Stimulated activated naive CD8-positive, alpha-beta T cell treated with anti-CD3 and anti-CD28 coated beads, Interleukin-15, Interleukin-2, amounts not matched to agents 100 ng/mL and 50 ng/mL, for 24 hours (primary cell): Measurements from ENCODE around the gene TMPRSS3.

ENCODE experiments used
- H3K27ac Mint-ChIP-seq: one replicate; pipeline ENCODE4 v1.8.0; 2021; ENCODE audit warnings: mild to moderate bottlenecking, mixed read lengths
- H3K27me3 Mint-ChIP-seq: one replicate; pipeline ENCODE4 v1.8.0; 2021; ENCODE audit warnings: mixed read lengths
- H3K36me3 Mint-ChIP-seq: one replicate; pipeline ENCODE4 v1.8.0; 2021; ENCODE audit warnings: low read depth, mixed read lengths
- H3K4me1 Mint-ChIP-seq: one replicate; pipeline ENCODE4 v1.8.0; 2021; ENCODE audit warnings: low read depth, mixed read lengths
- H3K4me3 Mint-ChIP-seq: one replicate; pipeline ENCODE4 v1.8.0; 2021; ENCODE audit warnings: mild to moderate bottlenecking, mixed read lengths
- H3K9me3 Mint-ChIP-seq: one replicate; pipeline ENCODE4 v1.8.0; 2021; ENCODE audit warnings: mixed read lengths

The TMPRSS3 gene

GRCh38 chr21:42393443-42393950 is 2.4 kb downstream of the TMPRSS3 start:
- Mint-ChIP-seq H3K27ac (peak overlapping the region; percentile 86), H3K36me3 (peaks cover 51% of the 10 kb centered on the region), H3K4me1 (peaks cover 77% of the 10 kb centered on the region), H3K9me3 (no peaks in the 10 kb centered on the region), H3K27me3 (no peaks in the 10 kb centered on the region), H3K4me3 (peak overlapping the region; percentile 69)

DNA sequence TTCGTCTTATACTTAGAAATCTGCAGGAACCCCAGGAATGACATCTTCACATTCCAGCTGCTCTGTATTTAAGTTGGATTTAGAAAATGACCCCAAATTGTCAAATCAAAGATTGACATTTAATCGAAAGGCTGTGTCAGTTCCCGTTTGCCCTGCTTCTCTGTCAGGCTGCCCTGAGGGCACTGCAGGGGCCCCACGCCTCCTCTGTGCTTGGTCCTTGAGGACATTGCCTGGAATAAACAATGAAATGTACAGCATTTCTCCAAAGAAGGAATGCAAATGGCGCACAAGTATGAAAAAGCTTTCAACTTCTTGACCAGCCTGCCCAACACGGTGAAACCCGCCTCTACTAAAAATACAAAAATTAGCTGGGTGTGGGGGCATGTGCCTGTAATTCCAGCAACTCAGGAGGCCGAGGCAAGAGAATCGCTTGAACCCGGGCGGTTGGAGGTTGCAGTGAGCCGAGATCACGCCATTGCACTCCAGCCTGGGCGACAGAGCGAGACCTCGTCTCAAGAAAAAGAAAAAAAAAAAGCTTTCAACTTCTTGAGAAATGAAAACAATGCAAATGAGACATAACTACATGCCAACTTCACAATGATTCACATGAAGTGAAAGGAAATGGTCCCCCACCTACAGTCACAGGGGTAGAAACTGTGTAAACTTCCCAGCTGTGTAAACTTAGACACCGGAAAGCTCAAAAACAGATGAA is 3.0 kb downstream of the TMPRSS3 start:
- peak overlapping the region; percentile 69 for H3K4me3 Mint-ChIP-seq
- peaks cover 53% of the 10 kb centered on the region for H3K36me3 Mint-ChIP-seq
- no peaks in the 10 kb centered on the region for H3K27me3 Mint-ChIP-seq
- peaks cover 74% of the 10 kb centered on the region for H3K4me1 Mint-ChIP-seq
- H3K9me3 Mint-ChIP-seq, result no peaks in the 10 kb centered on the region
- H3K27ac Mint-ChIP-seq, result peak overlapping the region; percentile 86

DNA sequence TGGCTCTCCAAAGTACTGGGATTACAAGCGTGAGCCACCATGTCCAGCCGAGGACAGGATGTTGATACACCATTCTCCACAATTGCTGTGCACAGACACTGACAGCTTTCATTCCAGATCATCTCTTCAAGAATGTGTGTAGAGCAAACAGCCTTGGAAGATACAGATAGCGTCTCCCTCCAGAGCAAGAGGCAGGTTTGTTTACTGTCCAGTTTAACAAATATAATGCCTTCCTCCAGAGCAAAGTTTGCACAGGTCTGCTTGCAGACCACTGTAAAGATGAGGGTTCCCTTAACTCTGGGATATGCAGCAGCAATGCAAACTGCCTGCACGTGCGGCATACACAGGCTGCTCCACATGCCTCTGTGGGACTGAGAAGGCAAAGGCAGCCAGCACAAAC is 4.6 kb downstream of the TMPRSS3 start:
- no peak overlapping the region for H3K27ac Mint-ChIP-seq
- no peaks in the 10 kb centered on the region for H3K27me3 Mint-ChIP-seq
- no peaks in the 10 kb centered on the region for H3K9me3 Mint-ChIP-seq
- H3K4me1 Mint-ChIP-seq, result peaks cover 75% of the 10 kb centered on the region
- H3K36me3 Mint-ChIP-seq, result peaks cover 59% of the 10 kb centered on the region
- H3K4me3 Mint-ChIP-seq, result no peak overlapping the region

- peaks cover 78% of the 10 kb centered on the region for H3K4me1 Mint-ChIP-seq
- H3K27ac Mint-ChIP-seq, result no peak overlapping the region
- H3K36me3 Mint-ChIP-seq, result peaks cover 63% of the 10 kb centered on the region
- H3K4me3 Mint-ChIP-seq, result no peak overlapping the region
- H3K27me3 Mint-ChIP-seq, result no peaks in the 10 kb centered on the region
- H3K9me3 Mint-ChIP-seq, result no peaks in the 10 kb centered on the region
Measured at GRCh38 chr21:42390696-42391095, 5.2 kb downstream of the TMPRSS3 start.

GRCh38 chr21:42390193-42390592 is 5.7 kb downstream of the TMPRSS3 start:
- Mint-ChIP-seq H3K36me3 (peaks cover 59% of the 10 kb centered on the region), H3K27me3 (no peaks in the 10 kb centered on the region), H3K27ac (no peak overlapping the region), H3K4me1 (peaks cover 82% of the 10 kb centered on the region), H3K9me3 (no peaks in the 10 kb centered on the region), H3K4me3 (no peak overlapping the region)

DNA sequence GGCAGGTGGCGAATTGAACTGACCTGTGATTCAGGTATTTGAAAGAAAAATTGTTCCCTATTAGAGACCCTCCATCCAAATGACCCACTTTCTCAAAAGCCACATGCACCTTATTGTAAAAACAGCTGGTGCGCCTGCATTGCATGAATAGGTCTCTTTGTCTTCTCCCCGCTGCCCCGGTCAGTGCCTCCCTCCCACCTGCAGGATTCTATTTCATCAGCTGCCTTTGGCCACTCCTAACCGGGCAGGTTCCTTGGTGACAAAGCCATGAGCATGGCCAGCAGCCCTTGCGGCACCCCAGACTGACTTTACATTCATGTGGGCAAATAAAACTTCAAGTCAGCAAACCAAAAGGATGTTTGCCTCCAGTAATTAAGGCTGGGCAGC is 6.4 kb downstream of the TMPRSS3 start:
- peaks cover 85% of the 10 kb centered on the region for H3K4me1 Mint-ChIP-seq
- no peak overlapping the region for H3K4me3 Mint-ChIP-seq
- H3K27ac Mint-ChIP-seq, result no peak overlapping the region
- no peaks in the 10 kb centered on the region for H3K27me3 Mint-ChIP-seq
- H3K36me3 Mint-ChIP-seq, result peaks cover 52% of the 10 kb centered on the region
- H3K9me3 Mint-ChIP-seq, result no peaks in the 10 kb centered on the region

GRCh38 chr21:42388740-42389448 is 7.0 kb downstream of the TMPRSS3 start:
- Mint-ChIP-seq H3K9me3 (no peaks in the 10 kb centered on the region), H3K4me3 (no peak overlapping the region), H3K36me3 (peaks cover 52% of the 10 kb centered on the region), H3K27ac (no peak overlapping the region), H3K4me1 (peaks cover 89% of the 10 kb centered on the region), H3K27me3 (no peaks in the 10 kb centered on the region)

DNA sequence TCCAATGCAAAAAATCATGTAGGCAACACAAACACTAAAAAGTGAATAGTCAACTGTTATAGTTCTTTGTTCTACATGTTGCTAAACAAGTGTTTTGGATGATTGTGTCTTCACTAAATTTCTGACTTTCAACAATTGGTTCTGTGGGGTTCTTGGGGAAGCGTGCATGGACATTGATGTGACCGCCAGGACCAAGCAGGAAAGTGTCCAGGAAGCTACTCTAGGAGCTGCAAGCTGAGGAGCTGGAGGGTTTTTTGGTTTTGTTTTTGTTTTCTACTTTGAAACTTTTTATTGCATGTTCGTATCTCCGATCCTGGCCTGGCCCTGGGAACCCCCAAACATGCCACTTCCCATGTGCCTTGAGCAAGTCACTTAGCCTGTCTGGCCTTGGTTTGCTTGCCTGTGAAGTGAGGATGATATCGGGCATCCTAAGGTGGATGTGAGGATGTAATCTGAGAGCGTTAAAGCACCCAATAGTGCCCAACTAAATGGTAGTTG is 8.0 kb downstream of the TMPRSS3 start:
- Mint-ChIP-seq H3K9me3 (no peaks in the 10 kb centered on the region), H3K27ac (no peak overlapping the region), H3K36me3 (peaks cover 52% of the 10 kb centered on the region), H3K4me3 (no peak overlapping the region), H3K4me1 (peaks cover 79% of the 10 kb centered on the region), H3K27me3 (no peaks in the 10 kb centered on the region)

- H3K9me3 Mint-ChIP-seq, result peaks cover 6% of the 10 kb centered on the region
- H3K36me3 Mint-ChIP-seq, result peaks cover 57% of the 10 kb centered on the region
- no peaks in the 10 kb centered on the region for H3K27me3 Mint-ChIP-seq
- peak overlapping the region; percentile 4 for H3K27ac Mint-ChIP-seq
- peaks cover 77% of the 10 kb centered on the region for H3K4me1 Mint-ChIP-seq
- no peak overlapping the region for H3K4me3 Mint-ChIP-seq
Measured at GRCh38 chr21:42387164-42387563, 8.7 kb downstream of the TMPRSS3 start.

GRCh38 chr21:42386034-42386591 is 9.7 kb downstream of the TMPRSS3 start:
- H3K4me3 Mint-ChIP-seq, result no peak overlapping the region
- peaks cover 68% of the 10 kb centered on the region for H3K4me1 Mint-ChIP-seq
- H3K27me3 Mint-ChIP-seq, result no peaks in the 10 kb centered on the region
- H3K36me3 Mint-ChIP-seq, result peaks cover 57% of the 10 kb centered on the region
- H3K9me3 Mint-ChIP-seq, result peaks cover 14% of the 10 kb centered on the region
- H3K27ac Mint-ChIP-seq, result no peak overlapping the region

GRCh38 chr21:42385619-42386018 is 10.2 kb downstream of the TMPRSS3 start:
- Mint-ChIP-seq H3K4me1 (peaks cover 63% of the 10 kb centered on the region), H3K36me3 (peaks cover 54% of the 10 kb centered on the region), H3K27me3 (no peaks in the 10 kb centered on the region), H3K4me3 (no peak overlapping the region), H3K27ac (no peak overlapping the region), H3K9me3 (peaks cover 14% of the 10 kb centered on the region)

DNA sequence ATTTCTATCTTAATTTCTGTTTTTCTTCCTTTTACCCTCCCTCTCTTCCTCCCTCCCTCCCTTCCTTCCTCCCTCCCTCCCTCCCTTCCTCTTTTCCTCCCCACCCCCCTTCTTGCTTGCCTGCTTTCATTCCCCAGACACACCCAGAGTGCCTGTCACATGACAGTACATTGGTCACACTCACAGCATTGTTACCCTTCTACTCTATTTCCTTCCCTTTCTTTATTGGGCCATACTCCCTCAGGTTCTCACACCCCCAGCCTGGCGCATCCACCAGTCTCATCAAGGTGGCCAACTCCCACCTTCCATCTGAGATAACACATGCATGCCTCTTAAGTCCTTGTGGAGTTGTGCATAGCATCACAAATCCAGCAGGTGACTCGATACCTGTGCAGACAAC is 10.9 kb downstream of the TMPRSS3 start:
- H3K9me3 Mint-ChIP-seq, result peaks cover 14% of the 10 kb centered on the region
- H3K36me3 Mint-ChIP-seq, result peaks cover 53% of the 10 kb centered on the region
- H3K4me3 Mint-ChIP-seq, result no peak overlapping the region
- H3K27ac Mint-ChIP-seq, result no peak overlapping the region
- no peaks in the 10 kb centered on the region for H3K27me3 Mint-ChIP-seq
- H3K4me1 Mint-ChIP-seq, result peaks cover 57% of the 10 kb centered on the region

- Mint-ChIP-seq H3K4me1 (peaks cover 54% of the 10 kb centered on the region), H3K36me3 (peaks cover 55% of the 10 kb centered on the region), H3K9me3 (peaks cover 14% of the 10 kb centered on the region), H3K27ac (no peak overlapping the region), H3K27me3 (no peaks in the 10 kb centered on the region), H3K4me3 (no peak overlapping the region)
Measured at GRCh38 chr21:42384156-42384945, 11.5 kb downstream of the TMPRSS3 start.

DNA sequence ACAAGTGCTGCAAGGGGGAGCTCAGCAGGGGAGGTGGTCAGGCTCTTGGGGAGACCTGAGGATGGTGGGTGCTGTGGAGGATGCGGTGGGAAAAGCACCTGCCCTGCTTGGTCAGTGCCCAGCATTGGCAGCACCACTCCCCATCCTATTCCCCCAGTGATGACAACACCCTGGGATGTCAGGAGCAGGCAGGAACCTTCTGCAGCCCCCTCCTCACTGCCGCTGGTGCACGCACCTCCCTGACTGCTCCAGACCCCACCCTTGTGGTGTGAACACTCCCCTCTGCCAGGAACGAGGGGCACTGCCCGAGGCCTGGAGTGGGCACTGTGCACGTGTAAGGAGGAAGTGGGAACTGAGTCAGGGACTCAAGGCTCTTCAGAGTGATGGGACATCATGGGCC is 12.5 kb downstream of the TMPRSS3 start:
- Mint-ChIP-seq H3K27me3 (no peaks in the 10 kb centered on the region), H3K4me3 (no peak overlapping the region), H3K36me3 (peaks cover 45% of the 10 kb centered on the region), H3K4me1 (peaks cover 46% of the 10 kb centered on the region), H3K9me3 (peaks cover 14% of the 10 kb centered on the region), H3K27ac (no peak overlapping the region)
